NCI-H460 (cell line): ENCODE results near the gene DOCK11. TPM values are rescaled to one million over a fixed set of nuclear protein-coding genes. Genes with fewer than 3 reads are reported as not detected.
"Not testable (repeated sequence)": the region's sequence is repeated elsewhere in the genome, so short reads cannot be mapped to it uniquely, and the experiment has no call there.

Source experiments
- DNase-seq: peaks from one replicate; pipeline ENCODE4 v3.0.0-alpha.2; 2016; ENCODE audit warnings: low read depth; ENCODE audit errors: extremely low read depth
- total RNA-seq: library from RNA; depleted of rRNA; stranded (reverse); fragments of >200 nt; shearing (Covaris generic); gene quantifications from 2 replicates; pipeline ENCODE4 v1.2.3, GENCODE V29; 2014

DOCK11 gene
- total RNA-seq, 1 experiment from 2014 or later, result 25.0 TPM

GRCh38 chrX:118565853-118566252 lies 70.2 kb downstream of the DOCK11 start:
- no peak for DNase-seq

GRCh38 chrX:118566359-118566758 lies 70.7 kb downstream of the DOCK11 start:
- DNase-seq, result no peak

- DNase-seq, result no peak
Observed at GRCh38 chrX:118569676-118570075, 74.1 kb downstream of the DOCK11 start.

- no peak for DNase-seq
Observed at GRCh38 chrX:118570209-118570608, 74.6 kb downstream of the DOCK11 start.

GRCh38 chrX:118571836-118572235 lies 76.2 kb downstream of the DOCK11 start:
- DNase-seq, result peak; percentile 53

- DNase-seq, result no peak
Observed at GRCh38 chrX:118574666-118575065, 79.1 kb downstream of the DOCK11 start.

GRCh38 chrX:118577041-118577440 lies 81.4 kb downstream of the DOCK11 start:
- DNase-seq, result no peak

- DNase-seq, result no peak
Observed at GRCh38 chrX:118579417-118579816, 83.8 kb downstream of the DOCK11 start.

- DNase-seq, result not testable (repeated sequence)
Observed at GRCh38 chrX:118582926-118583325, 87.3 kb downstream of the DOCK11 start.

GRCh38 chrX:118583781-118584180 lies 88.2 kb downstream of the DOCK11 start:
- DNase-seq, result no peak

- DNase-seq, result no peak
Observed at GRCh38 chrX:118585296-118585695, 89.7 kb downstream of the DOCK11 start.

GRCh38 chrX:118586206-118586605 lies 90.6 kb downstream of the DOCK11 start:
- DNase-seq, result not testable (repeated sequence)

GRCh38 chrX:118588715-118589114 lies 93.1 kb downstream of the DOCK11 start:
- no peak for DNase-seq

GRCh38 chrX:118589227-118589626 lies 93.6 kb downstream of the DOCK11 start:
- DNase-seq, result no peak

- no peak for DNase-seq
Observed at GRCh38 chrX:118593407-118593806, 97.8 kb downstream of the DOCK11 start.

GRCh38 chrX:118594697-118595420 lies 99.2 kb downstream of the DOCK11 start:
- DNase-seq, result no peak

- DNase-seq, result no peak
Observed at GRCh38 chrX:118595501-118596042, 100.0 kb downstream of the DOCK11 start.

- DNase-seq, result no peak
Observed at GRCh38 chrX:118596390-118596789, 100.8 kb downstream of the DOCK11 start.

- peak; percentile 69 for DNase-seq
Observed at GRCh38 chrX:118603981-118604380, 108.4 kb downstream of the DOCK11 start.

- DNase-seq, result no peak
Observed at GRCh38 chrX:118612290-118612689, 116.7 kb downstream of the DOCK11 start.

GRCh38 chrX:118614150-118614549 lies 118.5 kb downstream of the DOCK11 start:
- no peak for DNase-seq

GRCh38 chrX:118615141-118615540 lies 119.5 kb downstream of the DOCK11 start:
- no peak for DNase-seq
